CD4-positive, alpha-beta T cell (primary cell): ENCODE measurements around the gene PRDX6. TPM values are rescaled to one million over a fixed set of nuclear protein-coding genes. Genes with fewer than 3 reads are reported as not detected.

Experiments
- ATAC-seq: fragments of 200-7000 bp; cut with Tn5 transposase; one replicate; pipeline ENCODE4 v1.10.0; 2022; ENCODE audit warnings: mild to moderate bottlenecking; ENCODE audit not compliant: poor library complexity
- CTCF ChIA-PET: fragments of 350-600 bp; sonication (Branson Sonifier 250); formaldehyde crosslinking; loops from one replicate; lab custom pipeline; 2021; ENCODE audit warnings: antibody characterized with exemption, inconsistent platforms; lab: Charles Lee
- POLR2A ChIA-PET: fragments of 350-600 bp; sonication (Branson Sonifier 250); formaldehyde crosslinking; loops from one replicate; lab custom pipeline; 2021; ENCODE audit warnings: antibody characterized with exemption, inconsistent platforms; lab: Charles Lee
- DNase-seq, 14 experiments: peaks; one replicate each; pipeline ENCODE4 v3.0.0-alpha.2; 2013 to 2020; ENCODE audit warnings: mixed read lengths in 2 of 14
- H3K27ac ChIP-seq, 2 donors: one replicate each; pipeline versions ENCODE4 v1.5.1 to v1.7.0; 2013; ENCODE audit warnings: low read length in 2 of 2, low read depth in 1 of 2, mild to moderate bottlenecking in 1 of 2
- H3K27me3 ChIP-seq, 2 experiments: 1 replicate in 1 of 2; 2 replicates in 1 of 2; pipeline versions ENCODE4 v1.6.1 to v1.7.0; 2013; ENCODE audit warnings: low read length in 2 of 2, control low read depth in 1 of 2, mild to moderate bottlenecking in 1 of 2, moderate library complexity in 1 of 2; ENCODE audit not compliant: insufficient read depth in 2 of 2, control insufficient read depth in 1 of 2
- H3K36me3 ChIP-seq: one replicate; pipeline ENCODE4 v1.6.1; 2013; ENCODE audit warnings: low read length, control low read depth; ENCODE audit not compliant: insufficient read depth
- H3K4me1 ChIP-seq: one replicate; pipeline ENCODE4 v1.6.1; 2013; ENCODE audit warnings: low read length, control low read depth; ENCODE audit not compliant: insufficient read depth
- H3K4me3 ChIP-seq: one replicate; pipeline ENCODE4 v1.5.1; 2013; ENCODE audit warnings: mild to moderate bottlenecking, low read length, moderate library complexity
- H3K9me3 ChIP-seq, 2 experiments: 1 replicate in 1 of 2; 2 replicates in 1 of 2; pipeline versions ENCODE4 v1.6.1 to v1.7.0; 2013; ENCODE audit warnings: low read length in 2 of 2, mild to moderate bottlenecking in 2 of 2, control low read depth in 1 of 2, moderate library complexity in 1 of 2; ENCODE audit not compliant: control insufficient read depth in 1 of 2, insufficient read depth in 1 of 2
- H3K27ac Mint-ChIP-seq: one replicate; pipeline ENCODE4 v1.8.0; 2020; ENCODE audit warnings: mixed read lengths
- H3K27me3 Mint-ChIP-seq: one replicate; pipeline ENCODE4 v1.8.0; 2021; ENCODE audit warnings: mixed read lengths
- H3K36me3 Mint-ChIP-seq: one replicate; pipeline ENCODE4 v1.8.0; 2021; ENCODE audit warnings: low read depth, mixed read lengths
- H3K4me1 Mint-ChIP-seq: one replicate; pipeline ENCODE4 v1.8.0; 2021; ENCODE audit warnings: low read depth, mixed read lengths
- H3K4me3 Mint-ChIP-seq: one replicate; pipeline ENCODE4 v1.8.0; 2020; ENCODE audit warnings: mild to moderate bottlenecking, mixed read lengths
- H3K9me3 Mint-ChIP-seq: one replicate; pipeline ENCODE4 v1.8.0; 2020; ENCODE audit warnings: mixed read lengths
- CTCF ChIP-seq: fragments of 200-600 bp; IDR thresholded peaks from one replicate; pipeline ENCODE4 v1.8.0; 2022; ENCODE audit warnings: antibody characterized with exemption, mild to moderate bottlenecking
- intact Hi-C, 2 experiments: fragments of 100-400 bp; cut with DNase I in 1 of 2; cut with micrococcal nuclease in 1 of 2; formaldehyde crosslinking; loops; one replicate each; pipeline versions ENCODE4 v1.15.1 to v1.9.0; 2023 to 2025; cut with DNase I, micrococcal nuclease
- total RNA-seq, 174 experiments: library from RNA in 2 of 174; stranded (reverse) in 2 of 174; gene quantifications; one replicate each; pipeline ENCODE4 v1.2.3 and lab custom pipeline; 2021 to 2026

PRDX6 gene
- total RNA-seq, 2 experiments from 2014 or later, result 101 to 102 TPM

DNA sequence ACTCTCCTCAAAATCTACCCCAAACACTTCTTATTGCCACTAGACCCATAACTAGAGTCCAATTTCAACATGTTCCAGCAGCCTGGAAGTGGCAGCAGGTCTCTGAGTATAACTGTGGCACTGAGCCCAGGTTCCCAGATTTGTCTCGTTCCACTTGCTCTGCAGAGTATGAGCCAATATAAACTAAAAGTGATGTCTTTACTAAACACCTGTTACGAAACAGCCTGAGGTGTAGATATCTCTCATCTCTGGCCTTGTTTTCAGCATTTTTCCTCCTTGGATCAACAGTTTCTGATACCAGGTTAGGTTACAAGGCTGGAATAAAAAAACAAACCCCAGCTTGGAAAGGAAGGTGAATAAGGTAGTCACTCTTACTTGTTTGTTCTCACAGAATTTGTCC is 25.2 kb upstream of the PRDX6 start:
- H3K27ac ChIP-seq, result no peak overlapping the region
- no peak for TF ChIP-seq CTCF
- DNase-seq (no peak), ATAC-seq (no peak)
- peaks cover 4% of the 10 kb centered on the region for H3K4me1 ChIP-seq
- no peak overlapping the region for H3K4me3 Mint-ChIP-seq
- peaks cover 79% of the 10 kb centered on the region for H3K36me3 Mint-ChIP-seq
- H3K27ac Mint-ChIP-seq, result no peak overlapping the region
- H3K9me3 Mint-ChIP-seq, result peaks cover 2% of the 10 kb centered on the region
- no peaks in the 10 kb centered on the region for H3K27me3 Mint-ChIP-seq
- no peaks in the 10 kb centered on the region for H3K9me3 ChIP-seq
- ChIA-PET CTCF (interaction anchor here (0.6 kb wide), 1 partner anchor 515 kb away, joined by 3 read pairs; no protein-coding TSS in a partner anchor), POLR2A (no interaction called here)
- peaks cover 31% of the 10 kb centered on the region for H3K4me1 Mint-ChIP-seq
- intact Hi-C loops, result no loop called here
- H3K36me3 ChIP-seq, result peaks cover 3% of the 10 kb centered on the region
- H3K27me3 ChIP-seq, result no peaks in the 10 kb centered on the region
- no peak overlapping the region for H3K4me3 ChIP-seq

- ChIA-PET CTCF (no interaction called here), POLR2A (no interaction called here)
- Histone ChIP-seq H3K36me3 (no peaks in the 10 kb centered on the region), H3K9me3 (no peaks in the 10 kb centered on the region), H3K27me3 (no peaks in the 10 kb centered on the region), H3K27ac (no peak overlapping the region), H3K4me1 (peaks cover 4% of the 10 kb centered on the region), H3K4me3 (no peak overlapping the region)
- Mint-ChIP-seq H3K36me3 (peaks cover 76% of the 10 kb centered on the region), H3K9me3 (no peaks in the 10 kb centered on the region), H3K27ac (peak overlapping the region; percentile 42), H3K27me3 (no peaks in the 10 kb centered on the region), H3K4me3 (no peak overlapping the region), H3K4me1 (peaks cover 36% of the 10 kb centered on the region)
- intact Hi-C loops, result no loop called here
- DNase-seq (no peak), ATAC-seq (no peak)
- no peak for TF ChIP-seq CTCF
Observed at GRCh38 chr1:173453982-173454381, 23.2 kb upstream of the PRDX6 start.

- ATAC-seq (peak; percentile 39), DNase-seq (peak in 1 of 14 experiments; percentile 40)
- H3K4me1 ChIP-seq, result peaks cover 8% of the 10 kb centered on the region
- Mint-ChIP-seq H3K4me1 (peaks cover 43% of the 10 kb centered on the region), H3K27ac (peak overlapping the region; percentile 10), H3K4me3 (no peak overlapping the region), H3K9me3 (no peaks in the 10 kb centered on the region), H3K36me3 (peaks cover 77% of the 10 kb centered on the region), H3K27me3 (no peaks in the 10 kb centered on the region)
- H3K4me3 ChIP-seq, result no peak overlapping the region
- no peaks in the 10 kb centered on the region for H3K27me3 ChIP-seq
- ChIA-PET POLR2A (no interaction called here), CTCF (no interaction called here)
- TF ChIP-seq CTCF, result no peak
- no peak overlapping the region for H3K27ac ChIP-seq
- intact Hi-C loops, result no loop called here
- no peaks in the 10 kb centered on the region for H3K9me3 ChIP-seq
- peaks cover 6% of the 10 kb centered on the region for H3K36me3 ChIP-seq
Observed at GRCh38 chr1:173454966-173455524, 22.1 kb upstream of the PRDX6 start.
